ENCODE data around the gene ZNF207.
"Not testable (repeated sequence)": the region's sequence is repeated elsewhere in the genome, so short reads cannot be mapped to it uniquely, and the experiment has no call there.

The ZNF207 gene

DNA sequence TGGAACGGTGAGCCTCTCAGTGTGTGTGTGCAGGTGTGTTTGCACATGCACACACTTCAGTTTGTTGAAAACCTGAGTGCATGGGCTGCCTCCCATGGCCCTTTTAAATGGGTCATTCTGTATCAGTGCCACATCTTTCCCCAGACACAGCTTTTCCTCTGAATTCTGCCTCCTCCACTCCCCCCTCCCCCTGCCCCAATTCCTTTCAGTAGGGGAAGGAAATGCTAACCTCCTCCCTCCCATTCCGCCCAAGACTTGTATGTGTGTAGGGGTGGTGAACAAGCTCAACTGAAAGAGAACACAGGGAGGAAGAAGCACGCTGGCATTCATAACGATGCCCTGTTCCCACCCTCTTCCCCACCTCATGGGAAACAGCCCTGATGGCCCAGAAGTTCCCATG is 42.3 kb upstream of the ZNF207 start:
- ChIA-PET CTCF (no interaction called here), POLR2A (no interaction called here)
- TF ChIP-seq NFRKB (IDR thresholded peaks at IDR 0.05) (no peak), ELF4 (IDR thresholded peaks at IDR 0.05) (no peak), L3MBTL2 (conservative IDR thresholded peaks at IDR 0.05) (no peak), SP1 (IDR thresholded peaks at IDR 0.05) (no peak), LEF1 (IDR thresholded peaks at IDR 0.05; ENCODE audit: borderline replicate concordance) (no peak), FOXK2 (IDR thresholded peaks at IDR 0.05) (no peak), FOXM1 (IDR thresholded peaks at IDR 0.05; ENCODE audit: borderline replicate concordance) (no peak), HDGF (IDR thresholded peaks at IDR 0.05; ENCODE audit: borderline replicate concordance) (no peak), SUZ12 (IDR thresholded peaks at IDR 0.05) (no peak)
- DNase-seq (ENCODE audit: extremely low spot score) = no peak

GRCh38 chr17:32311028-32311536 is 38.9 kb upstream of the ZNF207 start:
- CTCF ChIA-PET = interaction anchor here (0.5 to 1.8 kb wide), 4 partner anchors 25 to 86 kb away, joined by 3 to 8 read pairs (median 6); no protein-coding TSS in a partner anchor
- POLR2A ChIA-PET = interaction anchor here (0.6 to 1.4 kb wide), 3 partner anchors 12 to 722 kb away, joined by 3 read pairs; no protein-coding TSS in a partner anchor
- TF ChIP-seq CTBP1 (IDR thresholded peaks at IDR 0.05; ENCODE audit: borderline replicate concordance) = no peak
- TF ChIP-seq LEF1 (IDR thresholded peaks at IDR 0.05; ENCODE audit: borderline replicate concordance) = no peak
- TF ChIP-seq ELF4 (IDR thresholded peaks at IDR 0.05) = no peak
- no peak for TF ChIP-seq ARNT (IDR thresholded peaks at IDR 0.05)
- TF ChIP-seq PKNOX1 (IDR thresholded peaks at IDR 0.05) = no peak
- TF ChIP-seq SP1 (IDR thresholded peaks at IDR 0.05) = no peak
- TF ChIP-seq SUZ12 (IDR thresholded peaks at IDR 0.05) = no peak
- TF ChIP-seq FOXK2 (IDR thresholded peaks at IDR 0.05) = no peak
- no peak for TF ChIP-seq BHLHE40 (IDR thresholded peaks at IDR 0.05; ENCODE audit: borderline replicate concordance)
- TF ChIP-seq TARDBP (IDR thresholded peaks at IDR 0.05) = no peak
- no peak for TF ChIP-seq ZNF384 (IDR thresholded peaks at IDR 0.05)
- no peak for TF ChIP-seq FOXA1 (IDR thresholded peaks at IDR 0.05)
- TF ChIP-seq FOXM1 (IDR thresholded peaks at IDR 0.05; ENCODE audit: borderline replicate concordance) = no peak
- no peak for TF ChIP-seq NFRKB (IDR thresholded peaks at IDR 0.05)
- no peak for TF ChIP-seq HDGF (IDR thresholded peaks at IDR 0.05; ENCODE audit: borderline replicate concordance)
- TF ChIP-seq L3MBTL2 (conservative IDR thresholded peaks at IDR 0.05) = no peak
- no peak for DNase-seq (ENCODE audit: extremely low spot score)

- no peak for DNase-seq (ENCODE audit: extremely low spot score)
- ChIA-PET POLR2A (interaction anchor here (0.7 kb wide), 1 partner anchor 21 kb away, joined by 4 read pairs; no protein-coding TSS in a partner anchor), CTCF (no interaction called here)
- TF ChIP-seq ZNF384 (IDR thresholded peaks at IDR 0.05) (no peak), CTBP1 (IDR thresholded peaks at IDR 0.05; ENCODE audit: borderline replicate concordance) (no peak), HDGF (IDR thresholded peaks at IDR 0.05; ENCODE audit: borderline replicate concordance) (no peak), SUZ12 (IDR thresholded peaks at IDR 0.05) (no peak), BHLHE40 (IDR thresholded peaks at IDR 0.05; ENCODE audit: borderline replicate concordance) (no peak), PKNOX1 (IDR thresholded peaks at IDR 0.05) (no peak), SP1 (IDR thresholded peaks at IDR 0.05) (no peak), LEF1 (IDR thresholded peaks at IDR 0.05; ENCODE audit: borderline replicate concordance) (no peak), FOXK2 (IDR thresholded peaks at IDR 0.05) (no peak), FOXM1 (IDR thresholded peaks at IDR 0.05; ENCODE audit: borderline replicate concordance) (no peak), L3MBTL2 (conservative IDR thresholded peaks at IDR 0.05) (no peak), FOXA1 (IDR thresholded peaks at IDR 0.05) (no peak), TARDBP (IDR thresholded peaks at IDR 0.05) (no peak), ARNT (IDR thresholded peaks at IDR 0.05) (no peak), ELF4 (IDR thresholded peaks at IDR 0.05) (no peak)
Observed at GRCh38 chr17:32314636-32315035, 35.3 kb upstream of the ZNF207 start.

GRCh38 chr17:32315171-32315570 is 34.8 kb upstream of the ZNF207 start:
- ChIA-PET POLR2A (interaction anchor here (1.0 kb wide), 1 partner anchor 26 kb away, joined by 3 read pairs; the partner anchor contains the start of gene C17orf75), CTCF (interaction anchor here (1.2 to 2.8 kb wide), 2 partner anchors 62 to 63 kb away, joined by 3 to 14 read pairs; no protein-coding TSS in a partner anchor)
- TF ChIP-seq L3MBTL2 (conservative IDR thresholded peaks at IDR 0.05) = no peak
- no peak for DNase-seq (ENCODE audit: extremely low spot score)

GRCh38 chr17:32316653-32317052 is 33.3 kb upstream of the ZNF207 start:
- DNase-seq (ENCODE audit: extremely low spot score); POLR2A ChIA-PET: not testable (repeated sequence)
- CTCF ChIA-PET = interaction anchor here (0.6 to 2.8 kb wide), 3 partner anchors 64 to 1245 kb away, joined by 3 to 14 read pairs (median 4); no protein-coding TSS in a partner anchor

DNA sequence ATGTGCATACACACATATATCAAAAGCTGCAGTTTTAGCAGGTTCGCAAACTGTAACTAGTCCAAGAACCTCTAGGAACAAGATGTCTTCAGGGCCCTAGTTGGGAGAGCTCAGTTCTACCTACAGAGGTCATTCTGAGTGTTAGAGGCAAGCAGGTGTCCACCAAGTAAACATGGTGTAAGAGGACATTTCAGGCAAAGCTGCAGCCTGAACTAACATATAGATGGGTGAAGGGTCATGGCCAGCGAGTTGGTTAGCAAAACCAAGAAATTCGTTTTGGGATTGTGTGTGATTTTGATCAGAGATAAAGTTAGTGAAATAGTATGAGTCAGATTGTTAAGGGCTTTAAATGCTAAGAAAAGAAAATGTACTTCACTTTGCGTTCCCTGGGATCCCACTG is 32.6 kb upstream of the ZNF207 start:
- TF ChIP-seq CTBP1 (IDR thresholded peaks at IDR 0.05; ENCODE audit: borderline replicate concordance) (no peak), FOXK2 (IDR thresholded peaks at IDR 0.05) (no peak), ZNF384 (IDR thresholded peaks at IDR 0.05) (no peak), PKNOX1 (IDR thresholded peaks at IDR 0.05) (no peak), ARNT (IDR thresholded peaks at IDR 0.05) (no peak), L3MBTL2 (conservative IDR thresholded peaks at IDR 0.05) (no peak), BHLHE40 (IDR thresholded peaks at IDR 0.05; ENCODE audit: borderline replicate concordance) (no peak), HDGF (IDR thresholded peaks at IDR 0.05; ENCODE audit: borderline replicate concordance) (no peak), SUZ12 (IDR thresholded peaks at IDR 0.05) (no peak), SP1 (IDR thresholded peaks at IDR 0.05) (no peak), NFRKB (IDR thresholded peaks at IDR 0.05) (no peak), FOXM1 (IDR thresholded peaks at IDR 0.05; ENCODE audit: borderline replicate concordance) (no peak)
- no peak for DNase-seq (ENCODE audit: extremely low spot score)
- ChIA-PET CTCF (interaction anchor here (2.8 kb wide), 1 partner anchor 64 kb away, joined by 14 read pairs; no protein-coding TSS in a partner anchor), POLR2A (no interaction called here)

Data from HEK293T (cell line).